NCI-H2029 treated with DMSO at 0.1 percent for 48 hours (cell line): ENCODE measurements around the gene AGGF1.
"Not testable (repeated sequence)": the region's sequence is repeated elsewhere in the genome, so short reads cannot be mapped to it uniquely, and the experiment has no call there.

Source experiments
- DNase-seq: peaks from one replicate; lab custom pipeline; 2025; lab: John Stamatoyannopoulos, UW

Gene AGGF1, protein sequence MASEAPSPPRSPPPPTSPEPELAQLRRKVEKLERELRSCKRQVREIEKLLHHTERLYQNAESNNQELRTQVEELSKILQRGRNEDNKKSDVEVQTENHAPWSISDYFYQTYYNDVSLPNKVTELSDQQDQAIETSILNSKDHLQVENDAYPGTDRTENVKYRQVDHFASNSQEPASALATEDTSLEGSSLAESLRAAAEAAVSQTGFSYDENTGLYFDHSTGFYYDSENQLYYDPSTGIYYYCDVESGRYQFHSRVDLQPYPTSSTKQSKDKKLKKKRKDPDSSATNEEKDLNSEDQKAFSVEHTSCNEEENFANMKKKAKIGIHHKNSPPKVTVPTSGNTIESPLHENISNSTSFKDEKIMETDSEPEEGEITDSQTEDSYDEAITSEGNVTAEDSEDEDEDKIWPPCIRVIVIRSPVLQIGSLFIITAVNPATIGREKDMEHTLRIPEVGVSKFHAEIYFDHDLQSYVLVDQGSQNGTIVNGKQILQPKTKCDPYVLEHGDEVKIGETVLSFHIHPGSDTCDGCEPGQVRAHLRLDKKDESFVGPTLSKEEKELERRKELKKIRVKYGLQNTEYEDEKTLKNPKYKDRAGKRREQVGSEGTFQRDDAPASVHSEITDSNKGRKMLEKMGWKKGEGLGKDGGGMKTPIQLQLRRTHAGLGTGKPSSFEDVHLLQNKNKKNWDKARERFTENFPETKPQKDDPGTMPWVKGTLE

DNA sequence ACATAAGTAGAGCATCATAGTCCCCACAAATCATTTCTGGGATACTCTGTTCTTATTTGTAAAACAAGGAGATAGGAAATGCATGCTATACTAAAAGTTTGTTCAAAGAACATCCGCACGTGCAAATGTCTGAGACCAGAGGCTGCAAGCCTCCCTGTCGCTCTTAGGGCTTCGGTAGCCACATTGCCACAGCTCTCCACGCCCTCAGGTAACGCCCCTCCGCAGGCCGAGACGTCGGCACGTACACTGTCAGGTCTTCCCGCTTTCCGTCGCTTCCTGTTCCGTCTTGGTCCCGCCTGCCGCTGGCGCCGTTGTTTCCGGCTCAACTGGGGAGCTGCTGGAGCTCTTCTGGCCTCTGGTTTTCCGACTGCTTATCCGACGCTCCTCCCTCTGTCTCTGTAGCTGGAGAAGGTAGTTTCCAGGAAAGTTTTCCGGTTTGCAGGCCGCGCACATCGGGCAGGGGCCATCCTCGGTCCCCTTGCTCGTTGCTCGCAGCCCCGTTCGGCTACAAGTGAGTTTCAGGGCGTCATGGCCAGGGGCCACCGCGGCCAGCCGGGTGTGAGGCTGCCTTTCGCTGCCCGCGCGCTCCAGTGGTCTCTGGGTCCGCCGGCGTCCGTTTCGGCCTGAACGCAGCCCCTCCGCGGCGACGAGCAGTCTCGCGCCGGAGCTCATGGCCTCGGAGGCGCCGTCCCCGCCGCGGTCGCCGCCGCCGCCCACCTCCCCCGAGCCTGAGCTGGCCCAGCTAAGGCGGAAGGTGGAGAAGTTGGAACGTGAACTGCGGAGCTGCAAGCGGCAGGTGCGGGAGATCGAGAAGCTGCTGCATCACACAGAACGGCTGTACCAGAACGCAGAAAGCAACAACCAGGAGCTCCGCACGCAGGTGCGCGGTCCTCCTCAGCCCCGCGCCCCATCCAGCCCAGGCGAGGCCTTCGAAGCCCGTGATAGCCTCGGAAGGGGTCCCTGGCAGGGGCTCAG is at the start of gene AGGF1:
AGGF1 (plus strand) TSS at position 308 of the 975 bp plus-strand sequence; CDS start at position 671, 363 bp downstream.
- peak; percentile 92 for DNase-seq

DNA sequence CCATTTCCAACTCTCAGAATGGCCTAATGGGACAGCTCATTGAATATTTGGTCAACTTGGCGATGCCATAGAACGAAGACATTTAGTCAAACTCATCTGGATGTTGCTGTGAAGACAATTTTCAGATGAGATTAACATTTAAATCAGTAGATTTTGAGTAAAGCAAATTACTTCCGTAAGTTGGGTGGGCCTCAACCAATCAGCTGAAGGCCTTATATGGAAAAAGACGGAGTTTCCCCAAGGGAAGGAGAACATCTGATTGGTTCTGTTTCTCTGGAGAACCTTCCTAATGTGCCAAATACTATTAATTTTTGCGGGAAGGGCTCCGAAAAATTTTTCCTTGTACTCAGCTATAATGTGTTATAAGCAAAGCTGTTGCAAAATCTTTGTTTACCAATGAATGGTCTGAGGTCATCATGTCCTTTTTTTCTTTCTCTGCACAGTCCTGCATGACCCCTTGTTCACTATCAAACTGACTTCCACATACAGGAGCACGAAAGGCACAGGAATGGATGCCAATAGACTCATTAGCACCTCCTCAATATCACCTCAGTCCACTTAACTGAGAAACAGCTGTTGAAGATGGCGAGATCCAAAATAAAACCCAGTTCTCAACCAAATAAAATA is 49.6 kb upstream of the AGGF1 start:
- DNase-seq: no peak

DNA sequence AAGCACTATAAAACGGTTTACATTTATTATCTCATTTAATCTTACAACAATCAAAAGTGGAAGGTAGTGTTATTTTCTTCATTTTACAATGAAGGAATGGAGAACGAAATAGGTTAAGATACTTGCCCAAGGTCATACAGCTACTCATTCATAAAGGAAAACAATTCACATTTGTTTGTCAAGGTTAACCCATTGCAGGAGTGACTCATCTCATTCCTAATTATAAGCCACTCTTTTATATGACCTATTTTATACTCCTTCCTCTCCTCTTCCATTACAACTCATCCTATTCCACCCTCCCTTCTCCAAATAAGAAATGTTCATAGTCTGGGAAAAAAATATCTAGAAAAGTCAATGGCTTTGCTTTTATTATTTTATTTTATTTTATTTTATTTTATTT is 47.8 kb upstream of the AGGF1 start:
- DNase-seq: no peak

DNA sequence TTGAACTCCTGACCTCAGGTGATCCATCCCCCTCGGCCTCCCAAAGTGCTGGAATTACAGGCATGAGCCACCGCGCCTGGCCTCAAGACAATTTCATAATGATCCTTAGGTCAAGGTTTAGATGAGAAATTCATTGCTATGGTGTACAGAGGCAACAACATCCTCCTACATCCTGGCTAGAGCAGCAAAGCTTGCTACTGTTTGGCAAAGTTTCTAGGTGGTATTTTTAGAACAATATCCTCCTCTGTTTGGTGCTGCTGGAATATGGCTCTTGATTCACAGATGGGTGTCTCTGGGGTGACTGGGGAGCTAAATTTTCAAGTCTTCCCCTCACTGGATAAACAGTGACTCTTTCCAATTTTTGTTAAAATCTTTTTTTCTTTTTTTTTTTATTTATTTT is 46.7 kb upstream of the AGGF1 start:
- DNase-seq: no peak

DNA sequence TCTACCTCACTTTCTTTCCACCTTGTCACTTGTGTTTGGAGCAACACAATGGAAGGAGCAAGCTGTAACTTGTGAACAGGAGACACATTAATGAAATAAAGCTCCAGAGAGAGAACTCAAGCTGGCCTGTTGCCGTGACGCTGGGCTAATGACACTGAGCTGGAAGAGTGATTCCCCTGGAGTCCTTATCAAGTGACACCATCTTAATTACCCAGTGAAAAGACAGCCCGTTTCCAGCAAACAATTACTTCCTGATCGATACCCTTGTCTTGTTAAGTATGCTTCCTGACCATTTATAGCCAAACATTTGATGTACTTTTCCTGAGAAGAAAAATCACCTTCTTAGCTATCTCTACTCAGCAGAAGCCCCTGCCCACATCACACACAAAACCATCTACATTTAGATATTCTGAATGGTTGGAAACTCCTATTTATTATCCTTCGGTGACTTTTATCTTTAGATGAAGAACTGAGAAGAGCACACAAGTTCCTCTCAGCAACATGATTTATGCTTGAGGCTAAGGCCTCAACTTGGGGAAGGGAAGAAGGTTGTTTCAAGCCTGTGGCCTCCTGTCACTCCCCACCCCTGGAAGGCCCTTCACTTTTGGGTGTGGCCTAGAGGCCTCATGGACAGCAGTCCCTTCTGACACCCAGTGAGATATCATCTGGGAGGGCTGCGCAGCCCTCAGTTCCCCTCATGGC is 43.2 kb upstream of the AGGF1 start:
- no peak for DNase-seq

DNA sequence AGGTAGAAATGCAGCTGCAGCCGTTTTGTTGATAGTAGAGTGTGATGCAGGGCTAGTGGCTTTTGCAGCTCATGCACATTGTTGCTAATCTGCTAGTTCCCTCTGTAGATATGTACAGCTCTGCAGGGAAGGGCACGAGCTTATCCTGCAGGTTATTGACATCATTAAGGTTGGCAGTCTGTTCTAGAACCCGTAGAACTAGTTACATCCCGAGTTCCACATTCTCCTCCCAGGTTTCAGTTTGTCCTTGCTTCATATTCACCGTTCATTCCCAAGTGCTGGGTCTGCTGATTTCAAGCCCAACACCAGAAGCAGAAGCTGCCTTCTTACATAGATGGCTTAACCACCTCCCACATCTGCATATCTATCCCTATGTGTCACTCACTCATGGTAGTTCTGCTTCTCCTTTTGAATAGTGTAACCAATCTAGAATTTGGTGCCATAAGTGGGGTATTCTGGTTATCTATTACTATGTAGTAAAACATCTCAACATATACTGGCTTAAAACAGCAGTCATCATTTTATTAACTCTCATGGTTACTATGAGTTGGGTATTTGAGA is 39.2 kb upstream of the AGGF1 start:
- no peak for DNase-seq

DNA sequence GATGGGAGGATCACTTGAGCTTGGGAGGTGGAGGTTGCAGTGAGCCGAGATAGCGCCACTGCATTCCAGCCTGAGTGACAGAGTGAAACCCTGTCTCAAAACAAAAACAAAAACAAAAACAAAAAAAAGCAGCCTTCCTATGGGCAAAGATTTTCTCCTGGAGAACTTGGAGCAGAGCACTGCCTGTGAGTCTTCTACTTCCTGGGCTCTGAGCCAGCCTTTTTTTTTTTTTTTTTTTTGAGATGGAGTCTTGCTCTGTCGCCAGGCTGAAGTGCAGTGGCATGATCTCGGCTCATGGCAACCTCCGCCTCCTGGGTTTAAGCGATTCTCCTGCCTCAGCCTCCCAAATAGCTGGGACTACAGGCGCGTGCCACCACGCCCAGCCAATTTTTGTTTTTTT is 36.8 kb upstream of the AGGF1 start:
- not testable (repeated sequence) for DNase-seq

DNA sequence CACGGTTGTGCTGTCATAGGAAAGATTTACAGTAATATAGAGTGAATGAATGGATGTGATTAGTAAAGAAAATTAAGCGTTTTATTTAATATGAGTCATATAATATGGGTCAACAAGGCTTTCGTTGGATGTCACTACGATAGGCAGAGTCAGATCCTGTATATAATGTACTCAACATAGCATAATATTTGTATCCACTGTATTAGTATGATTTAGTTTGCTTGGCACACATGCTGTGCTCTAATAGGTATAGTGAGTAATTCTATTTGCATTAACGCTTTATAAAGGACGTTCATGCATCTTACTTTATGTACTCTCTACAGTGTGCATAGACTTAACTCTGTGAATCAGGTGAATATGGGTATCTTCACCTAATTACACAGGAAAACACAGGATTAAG is 35.9 kb upstream of the AGGF1 start:
- DNase-seq: no peak

DNA sequence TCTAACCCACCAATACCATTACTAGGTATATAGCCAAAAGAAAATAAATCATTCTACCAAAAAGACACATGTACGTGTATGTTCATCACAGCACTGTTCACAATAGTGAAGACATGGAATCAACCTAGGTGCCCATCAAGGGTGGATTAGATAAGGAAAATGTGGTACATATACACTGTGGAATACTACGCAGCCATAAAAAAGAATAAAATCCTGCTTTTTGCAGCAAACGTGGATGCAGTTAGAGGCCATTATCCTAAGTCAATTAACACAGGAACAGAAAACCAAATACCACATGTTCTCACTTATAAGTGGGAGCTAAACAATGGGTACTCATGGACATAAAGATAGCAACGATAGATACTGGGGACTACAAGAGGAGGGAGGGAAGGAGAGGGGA is 32.0 kb upstream of the AGGF1 start:
- not testable (repeated sequence) for DNase-seq

DNA sequence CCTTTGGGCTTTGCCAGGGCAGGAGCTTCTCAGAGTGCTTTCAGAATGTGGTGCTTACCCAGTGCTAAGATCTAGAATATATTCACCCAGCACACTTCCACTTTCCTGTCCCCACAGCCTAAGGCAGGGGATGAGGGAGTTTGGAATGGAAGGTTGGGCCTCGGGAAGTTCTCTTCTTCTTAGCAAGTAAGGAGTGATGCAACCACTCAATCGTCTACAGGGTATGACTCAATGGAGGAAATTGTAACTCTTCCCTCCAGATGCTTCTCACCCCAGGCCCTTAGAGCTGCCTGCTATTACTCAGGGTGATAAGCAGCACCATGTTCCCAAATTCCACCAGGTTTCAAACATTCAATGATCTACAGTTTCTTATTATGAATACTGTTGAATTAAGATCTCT is 30.8 kb upstream of the AGGF1 start:
- no peak for DNase-seq

DNA sequence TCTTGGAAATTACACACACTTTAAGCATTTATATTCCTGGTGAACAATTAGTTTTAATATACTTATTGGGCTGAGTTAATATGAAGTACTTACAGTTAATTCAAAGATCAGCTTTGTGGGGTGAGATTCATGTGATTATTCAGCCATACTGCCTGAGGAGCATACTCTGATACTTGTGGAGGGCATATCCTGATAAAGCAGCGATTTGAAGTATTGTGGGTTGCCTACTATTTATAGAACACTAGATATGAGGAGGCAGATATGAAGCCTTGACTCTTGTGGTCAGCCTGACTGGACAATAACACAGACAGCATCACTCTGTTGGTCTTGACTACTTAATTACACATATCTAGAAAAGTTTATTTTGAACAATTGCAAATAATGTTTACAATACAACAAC is 27.0 kb upstream of the AGGF1 start:
- DNase-seq: no peak

DNA sequence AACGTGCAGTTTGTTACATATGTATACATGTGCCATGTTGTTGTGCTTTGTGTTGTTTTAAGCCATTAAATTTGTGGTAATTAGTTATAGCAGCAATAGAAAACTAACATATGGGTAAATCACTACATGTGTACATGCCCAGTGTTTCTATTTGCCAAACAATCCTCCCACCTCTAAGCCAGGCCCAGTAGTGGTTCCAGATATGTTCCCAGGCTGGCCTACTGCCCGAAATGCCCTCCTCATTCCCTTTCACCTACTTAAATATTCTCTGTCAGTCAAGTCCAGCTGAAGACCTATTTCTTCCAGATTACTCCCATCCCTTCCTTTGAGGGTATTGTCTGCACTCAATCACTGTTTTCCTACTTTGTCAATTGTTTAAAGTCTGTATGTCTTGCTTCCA is 24.1 kb upstream of the AGGF1 start:
- no peak for DNase-seq

DNA sequence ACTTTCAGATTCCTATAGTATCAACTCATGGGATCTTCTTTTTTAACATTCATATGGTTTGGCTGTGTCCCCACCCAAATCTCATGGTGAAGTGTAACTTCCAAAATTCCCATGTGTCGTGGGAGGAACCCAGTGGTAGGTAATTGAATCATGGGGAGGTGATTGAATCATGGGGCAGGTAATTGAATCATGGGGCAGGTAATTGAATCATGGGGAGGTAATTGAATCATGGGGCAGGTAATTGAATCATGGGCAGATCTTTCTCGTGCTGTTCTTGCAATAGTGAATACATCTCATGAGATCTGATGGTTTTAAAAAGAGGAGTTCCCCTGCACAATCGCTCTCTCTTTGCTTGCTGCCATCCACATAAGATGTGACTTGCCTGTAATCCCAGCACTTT is 21.8 kb upstream of the AGGF1 start:
- no peak for DNase-seq

DNA sequence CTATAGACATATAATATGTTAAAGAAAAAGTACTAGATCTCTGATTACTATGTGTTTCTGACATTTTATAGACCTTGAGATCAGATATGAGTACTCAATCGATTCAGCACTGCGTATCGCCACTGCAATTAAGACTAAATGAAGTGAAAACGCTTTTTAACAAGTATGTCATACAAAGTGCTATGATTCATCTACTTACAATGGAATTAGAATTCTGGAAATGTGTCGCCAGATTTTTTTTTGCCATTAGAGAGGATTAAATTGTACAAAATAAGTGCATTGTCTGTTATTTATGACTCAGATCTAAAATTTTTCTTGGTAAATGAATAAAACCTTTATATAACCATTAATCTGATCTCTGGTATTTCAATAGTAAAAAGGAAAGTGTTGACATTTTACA is 20.0 kb upstream of the AGGF1 start:
- DNase-seq: no peak

DNA sequence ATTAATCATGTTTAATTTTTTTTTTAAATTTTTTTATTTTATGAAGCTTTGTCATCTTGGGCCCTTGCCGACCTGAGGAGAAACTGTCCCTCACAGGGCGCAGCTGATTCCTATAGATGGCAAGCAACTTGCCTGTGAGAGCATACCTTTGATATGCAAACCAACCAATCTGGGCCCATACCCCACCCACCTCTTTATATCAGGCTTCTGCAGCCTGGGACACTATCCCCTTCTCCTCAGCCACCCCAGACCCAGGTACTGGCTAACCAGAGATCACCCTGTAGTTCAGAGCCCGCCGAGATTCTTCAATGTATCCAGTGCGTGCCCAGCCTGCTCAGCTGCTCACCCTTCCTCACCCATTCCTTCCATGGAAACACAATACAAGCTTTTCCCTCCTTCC is 18.7 kb upstream of the AGGF1 start:
- DNase-seq: no peak

DNA sequence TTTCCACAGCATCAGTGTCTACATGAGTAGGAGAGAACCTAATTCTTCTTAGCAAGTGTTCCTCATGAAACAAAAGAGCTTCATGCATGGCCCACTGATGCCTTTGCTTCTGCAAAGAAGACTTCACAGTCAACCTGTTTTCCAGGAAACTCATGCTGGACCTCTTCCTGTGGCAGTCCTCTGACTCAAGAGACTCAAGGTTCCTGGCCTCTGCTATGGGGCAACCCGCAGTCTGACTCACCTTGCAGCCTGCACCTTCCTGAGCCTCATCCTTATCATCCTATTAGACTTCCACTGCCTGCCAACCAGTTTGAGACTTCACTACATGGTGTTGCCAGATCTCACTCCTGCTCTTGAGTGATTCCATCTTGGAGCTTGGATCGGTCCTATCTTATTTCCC is 17.6 kb upstream of the AGGF1 start:
- DNase-seq: no peak

DNA sequence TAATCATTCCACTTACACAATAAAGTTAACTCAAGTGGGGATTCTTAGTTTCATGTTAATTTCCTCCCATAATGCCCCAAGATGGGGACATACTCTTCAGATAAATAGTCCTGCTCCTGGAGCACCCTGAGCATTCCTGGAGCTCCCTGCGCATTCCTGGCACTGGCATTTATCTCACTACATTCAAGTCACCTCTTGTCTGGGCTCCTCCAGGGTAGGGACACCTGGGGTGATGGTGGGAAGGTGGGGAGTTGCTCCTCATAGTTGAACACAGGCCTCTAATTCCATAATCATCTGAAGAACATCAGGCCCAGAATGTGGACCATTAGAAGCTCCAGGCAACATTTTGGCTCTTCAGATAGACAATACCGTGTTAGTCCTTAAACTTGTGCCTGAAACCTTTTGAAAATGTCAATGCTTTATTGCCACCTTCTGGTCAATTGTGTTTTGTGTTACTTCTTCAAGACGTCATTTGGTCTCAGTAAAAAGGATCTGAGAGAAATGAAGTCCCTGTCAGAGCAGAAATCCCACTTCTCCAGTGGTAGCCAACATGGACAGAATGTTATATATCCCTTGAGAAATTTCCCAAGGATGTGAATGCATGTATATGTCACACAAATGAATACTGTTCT is 14.2 kb upstream of the AGGF1 start:
- no peak for DNase-seq

DNA sequence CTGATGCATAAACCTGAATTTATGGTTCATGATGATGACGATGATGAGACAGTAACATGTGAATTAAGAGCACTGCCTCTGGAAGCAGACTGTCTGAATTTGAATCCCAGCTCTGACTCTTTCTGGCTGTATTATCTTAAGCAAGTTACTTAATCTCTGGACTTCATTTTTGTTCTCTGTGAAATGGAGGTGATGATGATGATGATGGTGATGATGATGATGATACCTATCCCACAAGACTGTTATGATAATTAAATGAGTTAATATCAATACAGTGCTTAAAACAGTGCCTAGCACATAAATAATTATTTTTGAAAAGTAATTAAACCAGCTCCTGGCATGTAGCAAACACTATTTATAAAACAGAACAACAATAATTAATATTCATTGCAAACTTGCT is 13.2 kb upstream of the AGGF1 start:
- DNase-seq: no peak

DNA sequence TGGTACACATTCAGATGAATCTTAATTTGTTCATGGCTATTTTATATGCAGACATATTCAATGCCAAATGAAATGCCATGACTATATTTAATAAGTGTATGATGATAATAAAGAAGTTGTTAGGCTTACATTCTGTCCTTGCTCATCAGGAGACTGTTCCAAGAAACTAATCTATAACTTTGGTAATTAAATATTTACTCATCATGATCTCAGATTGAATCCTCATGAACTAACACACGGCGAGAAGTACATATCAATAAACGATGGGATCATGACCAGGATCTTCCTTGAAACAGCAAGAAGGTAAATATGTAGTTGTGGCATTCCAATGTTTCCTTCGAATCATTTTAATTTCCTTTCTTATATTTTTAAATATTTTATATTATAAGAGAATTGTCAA is 12.5 kb upstream of the AGGF1 start:
- DNase-seq: no peak
